GM20000 (cell line): ENCODE measurements around the gene NAALADL2.

Source experiments
- DNase-seq: peaks from one replicate; pipeline ENCODE4 v3.0.0; 2012; ENCODE audit warnings: low spot score
- TF ChIP-seq, protein P1 (sequence below): IDR thresholded peaks from 2 replicates; pipeline ENCODE4 v1.5.1; 2012; ENCODE audit warnings: mild to moderate bottlenecking, control low read depth; ENCODE audit errors: extremely low read depth, missing control alignments

The NAALADL2 gene

DNA sequence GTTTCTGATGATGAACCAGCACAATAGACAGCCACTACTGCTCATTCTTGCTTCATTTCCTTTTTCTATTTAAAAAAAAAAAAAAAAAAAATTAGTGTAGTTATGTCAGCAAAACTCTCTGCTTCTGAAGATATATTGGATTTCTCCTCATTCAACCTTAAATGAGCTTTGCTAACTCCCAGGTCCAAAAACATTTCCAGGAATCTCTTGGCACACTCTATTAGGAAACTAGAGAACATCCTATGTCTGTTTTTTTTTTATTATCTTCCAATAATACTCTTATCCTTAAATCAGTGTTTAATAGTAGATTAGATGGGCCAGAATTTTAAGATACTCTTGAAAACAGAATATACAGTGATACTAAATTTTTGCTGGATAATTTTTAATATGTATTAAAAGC is 398.0 kb downstream of the NAALADL2 start:
- no peak for DNase-seq

GRCh38 chr3:175258763-175259162 is 399.6 kb downstream of the NAALADL2 start:
- TF ChIP-seq, protein P1, sequence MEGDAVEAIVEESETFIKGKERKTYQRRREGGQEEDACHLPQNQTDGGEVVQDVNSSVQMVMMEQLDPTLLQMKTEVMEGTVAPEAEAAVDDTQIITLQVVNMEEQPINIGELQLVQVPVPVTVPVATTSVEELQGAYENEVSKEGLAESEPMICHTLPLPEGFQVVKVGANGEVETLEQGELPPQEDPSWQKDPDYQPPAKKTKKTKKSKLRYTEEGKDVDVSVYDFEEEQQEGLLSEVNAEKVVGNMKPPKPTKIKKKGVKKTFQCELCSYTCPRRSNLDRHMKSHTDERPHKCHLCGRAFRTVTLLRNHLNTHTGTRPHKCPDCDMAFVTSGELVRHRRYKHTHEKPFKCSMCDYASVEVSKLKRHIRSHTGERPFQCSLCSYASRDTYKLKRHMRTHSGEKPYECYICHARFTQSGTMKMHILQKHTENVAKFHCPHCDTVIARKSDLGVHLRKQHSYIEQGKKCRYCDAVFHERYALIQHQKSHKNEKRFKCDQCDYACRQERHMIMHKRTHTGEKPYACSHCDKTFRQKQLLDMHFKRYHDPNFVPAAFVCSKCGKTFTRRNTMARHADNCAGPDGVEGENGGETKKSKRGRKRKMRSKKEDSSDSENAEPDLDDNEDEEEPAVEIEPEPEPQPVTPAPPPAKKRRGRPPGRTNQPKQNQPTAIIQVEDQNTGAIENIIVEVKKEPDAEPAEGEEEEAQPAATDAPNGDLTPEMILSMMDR = no peak
- DNase-seq = no peak

More for the DNA sequence above, 398.0 kb downstream of the NAALADL2 start:
- TF ChIP-seq, protein P1 = no peak

- TF ChIP-seq, protein P1 = no peak
- DNase-seq = no peak
Measured at GRCh38 chr3:175260145-175260794, 401.1 kb downstream of the NAALADL2 start.

DNA sequence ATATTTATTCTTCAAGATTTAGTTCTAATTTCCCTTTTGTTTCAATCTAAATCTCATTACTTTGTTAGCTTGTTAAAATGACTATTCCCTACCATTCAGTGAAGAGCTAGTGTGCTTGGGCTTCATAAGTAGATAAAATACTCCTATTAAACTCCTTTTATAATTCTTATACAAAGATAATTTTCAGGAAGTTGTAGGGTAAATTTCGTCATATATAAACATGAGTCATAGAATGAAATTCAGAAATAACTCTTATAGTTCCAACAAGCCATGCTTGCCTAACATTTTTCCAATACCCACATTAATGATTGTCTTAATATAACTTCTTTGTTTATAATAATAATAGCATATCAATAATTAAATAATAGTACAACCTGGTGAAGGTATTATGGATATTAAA is 407.3 kb downstream of the NAALADL2 start:
- TF ChIP-seq, protein P1 = no peak
- DNase-seq = no peak

DNA sequence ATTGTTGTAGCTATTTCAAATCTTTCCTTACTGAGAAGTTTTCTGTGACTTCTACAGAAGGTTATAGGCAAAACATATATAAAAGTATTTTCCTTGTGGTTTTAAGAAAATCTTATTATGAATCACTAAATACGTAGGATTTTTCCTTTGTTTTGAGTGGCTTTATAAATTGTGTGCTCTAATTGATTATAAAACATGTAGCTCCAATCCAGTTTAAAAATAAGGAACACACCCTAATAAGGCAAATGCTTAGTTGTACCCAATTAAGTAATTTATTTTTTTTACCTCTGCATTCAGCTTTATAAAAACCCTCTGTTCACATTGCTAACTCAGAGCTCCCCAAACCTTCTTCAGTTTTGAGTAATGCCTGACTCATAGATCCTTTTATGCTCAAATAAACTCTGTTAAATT is 408.0 kb downstream of the NAALADL2 start:
- TF ChIP-seq, protein P1 = no peak
- DNase-seq = no peak

- no peak for DNase-seq
- TF ChIP-seq, protein P1 = no peak
Measured at GRCh38 chr3:175267561-175267960, 408.4 kb downstream of the NAALADL2 start.

- TF ChIP-seq, protein P1 = no peak
- no peak for DNase-seq
Measured at GRCh38 chr3:175269394-175269793, 410.3 kb downstream of the NAALADL2 start.
